Measurements from ENCODE around the gene MGA.

DNA sequence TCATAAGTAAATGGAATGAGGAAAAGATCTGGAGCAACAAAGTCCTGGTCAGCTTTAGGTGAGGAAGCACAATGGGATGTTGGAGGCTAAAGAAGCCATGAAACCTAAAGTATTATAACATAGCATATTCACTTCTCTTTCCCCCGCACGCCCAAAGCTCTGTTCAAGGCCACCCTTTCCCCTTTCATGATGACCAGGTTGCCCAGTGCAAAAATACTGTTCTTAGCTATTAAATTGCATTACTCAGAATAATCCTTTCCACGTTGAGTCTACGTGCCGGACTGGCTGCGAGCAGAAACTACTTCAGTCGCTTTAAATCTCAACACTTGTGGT is 113.5 kb downstream of the MGA start:
- TF ChIP-seq, protein P1, sequence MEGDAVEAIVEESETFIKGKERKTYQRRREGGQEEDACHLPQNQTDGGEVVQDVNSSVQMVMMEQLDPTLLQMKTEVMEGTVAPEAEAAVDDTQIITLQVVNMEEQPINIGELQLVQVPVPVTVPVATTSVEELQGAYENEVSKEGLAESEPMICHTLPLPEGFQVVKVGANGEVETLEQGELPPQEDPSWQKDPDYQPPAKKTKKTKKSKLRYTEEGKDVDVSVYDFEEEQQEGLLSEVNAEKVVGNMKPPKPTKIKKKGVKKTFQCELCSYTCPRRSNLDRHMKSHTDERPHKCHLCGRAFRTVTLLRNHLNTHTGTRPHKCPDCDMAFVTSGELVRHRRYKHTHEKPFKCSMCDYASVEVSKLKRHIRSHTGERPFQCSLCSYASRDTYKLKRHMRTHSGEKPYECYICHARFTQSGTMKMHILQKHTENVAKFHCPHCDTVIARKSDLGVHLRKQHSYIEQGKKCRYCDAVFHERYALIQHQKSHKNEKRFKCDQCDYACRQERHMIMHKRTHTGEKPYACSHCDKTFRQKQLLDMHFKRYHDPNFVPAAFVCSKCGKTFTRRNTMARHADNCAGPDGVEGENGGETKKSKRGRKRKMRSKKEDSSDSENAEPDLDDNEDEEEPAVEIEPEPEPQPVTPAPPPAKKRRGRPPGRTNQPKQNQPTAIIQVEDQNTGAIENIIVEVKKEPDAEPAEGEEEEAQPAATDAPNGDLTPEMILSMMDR (IDR thresholded peaks at IDR 0.05): no peak
- no peak for TF ChIP-seq POLR2A (IDR thresholded peaks at IDR 0.05)
